Lower lobe of right lung (tissue), 2 donors: ENCODE measurements around the gene CRYGS. TPM values are rescaled to one million over a fixed set of nuclear protein-coding genes. Genes with fewer than 3 reads are reported as not detected.

Experiments used
- ATAC-seq, 2 donors: fragments of 200-7000 bp; cut with Tn5 transposase; one replicate each; pipeline ENCODE4 v1.9.1; 2020 to 2022; ENCODE audit warnings: mild to moderate bottlenecking in 2 of 2, moderate library complexity in 2 of 2
- DNase-seq: peaks from one replicate; pipeline ENCODE4 v3.0.0-alpha.2; 2020
- H3K27ac ChIP-seq: fragments of 200-600 bp; one replicate; pipeline ENCODE4 v1.8.0; 2022
- H3K27me3 ChIP-seq: fragments of 200-600 bp; one replicate; pipeline ENCODE4 v1.8.0; 2022; ENCODE audit warnings: low read depth
- H3K36me3 ChIP-seq: fragments of 200-600 bp; one replicate; pipeline ENCODE4 v1.8.0; 2022; ENCODE audit warnings: mild to moderate bottlenecking
- H3K4me1 ChIP-seq: fragments of 200-600 bp; one replicate; pipeline ENCODE4 v1.8.0; 2022
- H3K4me3 ChIP-seq: fragments of 200-600 bp; one replicate; pipeline ENCODE4 v1.8.0; 2022; ENCODE audit warnings: mild to moderate bottlenecking
- H3K9me3 ChIP-seq: fragments of 200-600 bp; one replicate; pipeline ENCODE4 v1.8.0; 2022
- CTCF ChIP-seq: fragments of 200-600 bp; IDR thresholded peaks from one replicate; pipeline ENCODE4 v1.8.0; 2022; ENCODE audit warnings: antibody characterized with exemption, mild to moderate bottlenecking
- intact Hi-C: fragments of 100-400 bp; cut with DNase I; formaldehyde crosslinking; loops from one replicate; pipeline ENCODE4 v1.11.0; 2022
- total RNA-seq: library from RNA; stranded (reverse); fragmentation: NEBNext Ultra II Directional; extraction: Animal tissue kit (Norgen Biotek cat#: 25700); gene quantifications from one replicate; pipeline ENCODE4 v1.2.1, GENCODE V29; 2021
- donor health status: DM: no; HTN: yes; CAD: no; lungs with severe emphysema.

CRYGS gene
- total RNA-seq, 1 donor from 2014 or later = 4.0 TPM

GRCh38 chr3:186496635-186497034 is 47.5 kb downstream of the CRYGS start:
- Histone ChIP-seq H3K27me3 (no peaks in the 10 kb centered on the region), H3K36me3 (no peaks in the 10 kb centered on the region), H3K27ac (no peak overlapping the region), H3K4me3 (no peak overlapping the region), H3K9me3 (no peaks in the 10 kb centered on the region), H3K4me1 (peaks cover 13% of the 10 kb centered on the region)
- intact Hi-C loops = no loop called here
- ATAC-seq (no peak), DNase-seq (no peak)
- no peak for TF ChIP-seq CTCF

GRCh38 chr3:186496016-186496415 is 48.2 kb downstream of the CRYGS start:
- no peak for ATAC-seq
- H3K4me3 ChIP-seq = no peak overlapping the region
- intact Hi-C loops = no loop called here
- H3K36me3 ChIP-seq = no peaks in the 10 kb centered on the region
- TF ChIP-seq CTCF = no peak
- no peaks in the 10 kb centered on the region for H3K9me3 ChIP-seq
- no peak for DNase-seq
- H3K4me1 ChIP-seq = peaks cover 13% of the 10 kb centered on the region
- no peak overlapping the region for H3K27ac ChIP-seq
- no peaks in the 10 kb centered on the region for H3K27me3 ChIP-seq

GRCh38 chr3:186493525-186494255 is 50.5 kb downstream of the CRYGS start:
- H3K4me1 ChIP-seq = peaks cover 13% of the 10 kb centered on the region
- DNase-seq (no peak), ATAC-seq (no peak)
- no peaks in the 10 kb centered on the region for H3K27me3 ChIP-seq
- H3K36me3 ChIP-seq = no peaks in the 10 kb centered on the region
- H3K4me3 ChIP-seq = no peak overlapping the region
- intact Hi-C loops = no loop called here
- no peak overlapping the region for H3K27ac ChIP-seq
- no peaks in the 10 kb centered on the region for H3K9me3 ChIP-seq
- no peak for TF ChIP-seq CTCF

GRCh38 chr3:186492385-186492984 is 51.7 kb downstream of the CRYGS start:
- intact Hi-C loops = no loop called here
- DNase-seq (no peak), ATAC-seq (no peak)
- Histone ChIP-seq H3K27ac (no peak overlapping the region), H3K27me3 (no peaks in the 10 kb centered on the region), H3K4me1 (peaks cover 13% of the 10 kb centered on the region), H3K36me3 (no peaks in the 10 kb centered on the region), H3K9me3 (no peaks in the 10 kb centered on the region), H3K4me3 (no peak overlapping the region)
- no peak for TF ChIP-seq CTCF

GRCh38 chr3:186489507-186489906 is 54.7 kb downstream of the CRYGS start:
- Histone ChIP-seq H3K4me3 (no peak overlapping the region), H3K27ac (no peak overlapping the region), H3K4me1 (peaks cover under 1% of the 10 kb centered on the region), H3K27me3 (no peaks in the 10 kb centered on the region), H3K36me3 (no peaks in the 10 kb centered on the region), H3K9me3 (no peaks in the 10 kb centered on the region)
- ATAC-seq (no peak), DNase-seq (no peak)
- intact Hi-C loops = no loop called here
- TF ChIP-seq CTCF = no peak

Other genes with a start within 250 kb of the CRYGS start
- 5.7 TPM for gene DGKG, start 182.1 kb downstream of the CRYGS start, total RNA-seq
- gene TBCCD1, start 23.0 kb upstream of the CRYGS start, total RNA-seq = 10.3 TPM
- 37.8 TPM for gene DNAJB11, start 26.3 kb upstream of the CRYGS start, total RNA-seq
- gene AHSG, start 68.7 kb upstream of the CRYGS start, total RNA-seq = not detected
- not detected for gene FETUB, start 96.0 kb upstream of the CRYGS start, total RNA-seq
- not detected for gene HRG, start 121.6 kb upstream of the CRYGS start, total RNA-seq
- not detected for gene KNG1, start 173.0 kb upstream of the CRYGS start, total RNA-seq
- 424 TPM for gene EIF4A2, start 239.2 kb upstream of the CRYGS start, total RNA-seq